ENCODE data around the gene SETBP1. TPM values are rescaled to one million over a fixed set of nuclear protein-coding genes. Genes with fewer than 3 reads are reported as not detected.

The SETBP1 gene
- total and polyA plus RNA-seq, 9 of the 15 experiments (the other 6 are each of a cell fraction or from before 2014, with no cell fraction given): under 0.01 to 0.13 (median 0.04) TPM

DNA sequence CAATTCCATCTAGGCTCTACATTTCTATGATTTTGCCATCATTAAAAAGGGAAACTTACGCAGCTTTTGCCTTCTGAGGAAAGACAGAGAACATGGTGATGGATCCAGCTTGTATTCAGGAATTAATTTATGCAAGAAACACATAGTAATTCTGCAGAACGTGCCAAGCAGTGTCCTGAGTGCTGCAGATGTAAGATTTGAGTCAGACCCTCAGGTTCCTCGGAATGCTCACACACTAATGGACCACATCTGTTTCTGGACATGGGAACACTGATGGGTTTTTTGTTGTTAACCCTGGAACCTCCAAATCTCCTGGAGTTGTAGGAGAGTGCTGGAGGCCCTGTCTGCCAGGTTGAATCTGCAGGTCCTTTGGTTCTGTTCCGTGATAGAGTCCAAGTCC lies 132.9 kb downstream of the SETBP1 start:
- ChIA-PET POLR2A (interaction anchor here (0.7 kb wide), 1 partner anchor 14 kb away, joined by 3 read pairs; no protein-coding TSS in a partner anchor), CTCF (ENCODE audit: low intra/inter-chr PET ratio) (no interaction called here)
- no peak for ATAC-seq

More for the DNA sequence above, 132.9 kb downstream of the SETBP1 start:
- H3K9me1 ChIP-seq (ENCODE audit: control insufficient read depth, insufficient read depth, low read length): no peaks in the 10 kb centered on the region
- H3K27ac ChIP-seq (ENCODE audit: extremely low read depth, low read depth, low read length): no peak overlapping the region
- in situ Hi-C loops (cut with MboI): no loop called here
- no peak overlapping the region for H3K4me3 ChIP-seq
- H3K9me3 ChIP-seq (replicated peaks; ENCODE audit: control insufficient read depth, insufficient read depth, low read depth, low read length): no peaks in the 10 kb centered on the region
- H3K36me3 ChIP-seq (ENCODE audit: control insufficient read depth, insufficient read depth, low read length): no peaks in the 10 kb centered on the region
- H3K79me2 ChIP-seq (ENCODE audit: control insufficient read depth, insufficient read depth, low read length): no peaks in the 10 kb centered on the region
- TF ChIP-seq STAT6 (CRISPR knock-in tag; IDR thresholded peaks at IDR 0.05): no peak
- no peak for TF ChIP-seq RFX1 (IDR thresholded peaks at IDR 0.05)
- TF ChIP-seq GTF2F1 (IDR thresholded peaks at IDR 0.05; ENCODE audit: low read depth, low read length): no peak
- TF ChIP-seq WHSC1 (IDR thresholded peaks at IDR 0.05; ENCODE audit: low read length): no peak
- TF ChIP-seq JUN (IDR thresholded peaks at IDR 0.05; ENCODE audit: borderline replicate concordance, low read depth, low read length): no peak
- TF ChIP-seq JUN (CRISPR knock-in tag; IDR thresholded peaks at IDR 0.05; ENCODE audit: borderline replicate concordance): no peak
- no peak for TF ChIP-seq HNRNPL (IDR thresholded peaks at IDR 0.05; ENCODE audit: low read depth, low read length)
- no peak for TF ChIP-seq TSC22D4 (tag; IDR thresholded peaks at IDR 0.05)
- TF ChIP-seq, protein P1, sequence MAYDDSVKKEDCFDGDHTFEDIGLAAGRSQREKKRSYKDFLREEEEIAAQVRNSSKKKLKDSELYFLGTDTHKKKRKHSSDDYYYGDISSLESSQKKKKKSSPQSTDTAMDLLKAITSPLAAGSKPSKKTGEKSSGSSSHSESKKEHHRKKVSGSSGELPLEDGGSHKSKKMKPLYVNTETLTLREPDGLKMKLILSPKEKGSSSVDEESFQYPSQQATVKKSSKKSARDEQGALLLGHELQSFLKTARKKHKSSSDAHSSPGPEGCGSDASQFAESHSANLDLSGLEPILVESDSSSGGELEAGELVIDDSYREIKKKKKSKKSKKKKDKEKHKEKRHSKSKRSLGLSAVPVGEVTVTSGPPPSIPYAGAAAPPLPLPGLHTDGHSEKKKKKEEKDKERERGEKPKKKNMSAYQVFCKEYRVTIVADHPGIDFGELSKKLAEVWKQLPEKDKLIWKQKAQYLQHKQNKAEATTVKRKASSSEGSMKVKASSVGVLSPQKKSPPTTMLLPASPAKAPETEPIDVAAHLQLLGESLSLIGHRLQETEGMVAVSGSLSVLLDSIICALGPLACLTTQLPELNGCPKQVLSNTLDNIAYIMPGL (CRISPR knock-in tag; IDR thresholded peaks at IDR 0.05): no peak
- TF ChIP-seq, protein P2, sequence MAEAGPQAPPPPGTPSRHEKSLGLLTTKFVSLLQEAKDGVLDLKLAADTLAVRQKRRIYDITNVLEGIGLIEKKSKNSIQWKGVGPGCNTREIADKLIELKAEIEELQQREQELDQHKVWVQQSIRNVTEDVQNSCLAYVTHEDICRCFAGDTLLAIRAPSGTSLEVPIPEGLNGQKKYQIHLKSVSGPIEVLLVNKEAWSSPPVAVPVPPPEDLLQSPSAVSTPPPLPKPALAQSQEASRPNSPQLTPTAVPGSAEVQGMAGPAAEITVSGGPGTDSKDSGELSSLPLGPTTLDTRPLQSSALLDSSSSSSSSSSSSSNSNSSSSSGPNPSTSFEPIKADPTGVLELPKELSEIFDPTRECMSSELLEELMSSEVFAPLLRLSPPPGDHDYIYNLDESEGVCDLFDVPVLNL (CRISPR knock-in tag; IDR thresholded peaks at IDR 0.05; ENCODE audit: low read depth): no peak
- no peak for TF ChIP-seq SIN3A (IDR thresholded peaks at IDR 0.05; ENCODE audit: borderline replicate concordance in 2 of 2, control insufficient read depth in 1 of 2, low read depth in 2 of 2, low read length in 2 of 2)
- TF ChIP-seq ZFP36 (IDR thresholded peaks at IDR 0.05; ENCODE audit: low read depth, low read length, partially characterized antibody): no peak
- no peak overlapping the region for H3K4me2 ChIP-seq (ENCODE audit: insufficient read depth, low read length)
- no peak overlapping the region for H3K9ac ChIP-seq (ENCODE audit: insufficient read depth in 1 of 2, low read depth in 2 of 2, low read length in 2 of 2)
- H3K27me3 ChIP-seq (ENCODE audit: control insufficient read depth in 2 of 2, insufficient read depth in 2 of 2, low read length in 2 of 2): no peaks in the 10 kb centered on the region; a peak in 1 of 5 replicates
- WGBS (ENCODE audit: insufficient coverage, low coverage, missing lambda C conversion rate): 0% methylated on average over 4 of the region's 4 CpGs
- intact Hi-C loops (cut with micrococcal nuclease): no loop called here
- H3K4me1 ChIP-seq (replicated peaks in 1 of 2; ENCODE audit: control insufficient read depth in 2 of 2, insufficient read depth in 2 of 2, low read length in 2 of 2): no peaks in the 10 kb centered on the region
- no TSS peak for BruUV-seq (replicated peaks)
- H4K20me1 ChIP-seq (replicated peaks; ENCODE audit: control insufficient read depth, insufficient read depth, low read length): no peaks in the 10 kb centered on the region
- DNase-seq (ENCODE audit: extremely low read depth in 1 of 4, low spot score in 3 of 4): no peak
- no peak for FAIRE-seq
- no peak overlapping the region for H2AFZ ChIP-seq (ENCODE audit: low read depth, low read length)
